ENCODE measurements around the gene PFN3.
"Not testable (repeated sequence)": the region's sequence is repeated elsewhere in the genome, so short reads cannot be mapped to it uniquely, and the experiment has no call there.

PFN3 gene

GRCh38 chr5:177396078-177396477 lies 4.4 kb downstream of the PFN3 start:
- no peak for DNase-seq (ENCODE audit: low read depth, low spot score)

GRCh38 chr5:177393990-177394389 lies 6.5 kb downstream of the PFN3 start:
- no peak for DNase-seq (ENCODE audit: low read depth, low spot score)

- DNase-seq (ENCODE audit: low read depth, low spot score) = no peak
These were observed 7.2 kb downstream of the PFN3 start for GRCh38 chr5:177393206-177393765.

GRCh38 chr5:177392765-177393164 lies 7.7 kb downstream of the PFN3 start:
- DNase-seq (ENCODE audit: low read depth, low spot score) = no peak

DNA sequence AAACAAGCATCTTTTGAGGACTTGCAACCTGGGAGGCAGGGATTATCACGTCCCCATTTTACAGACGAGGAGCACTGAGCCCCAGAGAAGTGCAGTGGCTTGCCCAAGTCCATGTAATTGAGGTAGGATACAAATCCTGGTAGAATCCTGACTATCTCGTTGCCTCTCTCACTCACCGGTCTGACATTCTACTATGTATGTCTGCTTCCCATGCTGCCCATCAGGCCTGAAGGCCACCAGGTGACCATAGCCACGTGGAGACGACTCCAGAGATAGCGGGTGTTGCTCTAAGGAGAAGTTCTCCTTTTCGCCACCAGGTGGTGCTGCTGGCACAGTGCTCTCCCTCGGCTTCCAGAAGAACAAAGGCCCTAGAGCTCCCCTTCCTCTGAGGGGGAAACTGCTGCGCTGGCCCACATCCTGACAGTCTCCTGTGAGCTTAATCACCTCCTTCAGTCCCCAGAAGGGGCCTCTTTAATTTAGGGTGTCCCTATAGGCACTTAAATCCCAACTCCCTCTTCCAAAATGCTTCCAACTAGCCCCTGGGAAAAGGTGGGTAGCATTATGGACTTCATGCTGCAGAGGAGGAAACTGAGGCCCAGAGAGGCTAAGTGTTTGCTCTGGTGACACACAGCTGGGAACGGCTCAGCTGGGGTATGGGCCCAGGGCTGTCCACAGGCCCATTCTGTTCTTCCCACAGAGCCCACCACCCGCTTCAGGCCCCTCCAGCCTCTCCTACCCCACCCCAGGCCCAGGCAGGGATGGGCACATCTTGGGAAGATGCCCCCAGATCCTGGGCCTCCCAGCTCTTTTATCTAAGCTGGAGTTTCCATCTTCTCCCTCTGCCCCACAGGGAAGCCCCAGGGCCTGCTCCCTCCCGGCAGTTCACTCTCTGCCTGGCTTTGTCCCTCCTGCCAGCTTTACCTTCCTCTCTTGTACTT lies 9.8 kb downstream of the PFN3 start:
- DNase-seq (ENCODE audit: low read depth, low spot score) = peak; percentile 75

DNA sequence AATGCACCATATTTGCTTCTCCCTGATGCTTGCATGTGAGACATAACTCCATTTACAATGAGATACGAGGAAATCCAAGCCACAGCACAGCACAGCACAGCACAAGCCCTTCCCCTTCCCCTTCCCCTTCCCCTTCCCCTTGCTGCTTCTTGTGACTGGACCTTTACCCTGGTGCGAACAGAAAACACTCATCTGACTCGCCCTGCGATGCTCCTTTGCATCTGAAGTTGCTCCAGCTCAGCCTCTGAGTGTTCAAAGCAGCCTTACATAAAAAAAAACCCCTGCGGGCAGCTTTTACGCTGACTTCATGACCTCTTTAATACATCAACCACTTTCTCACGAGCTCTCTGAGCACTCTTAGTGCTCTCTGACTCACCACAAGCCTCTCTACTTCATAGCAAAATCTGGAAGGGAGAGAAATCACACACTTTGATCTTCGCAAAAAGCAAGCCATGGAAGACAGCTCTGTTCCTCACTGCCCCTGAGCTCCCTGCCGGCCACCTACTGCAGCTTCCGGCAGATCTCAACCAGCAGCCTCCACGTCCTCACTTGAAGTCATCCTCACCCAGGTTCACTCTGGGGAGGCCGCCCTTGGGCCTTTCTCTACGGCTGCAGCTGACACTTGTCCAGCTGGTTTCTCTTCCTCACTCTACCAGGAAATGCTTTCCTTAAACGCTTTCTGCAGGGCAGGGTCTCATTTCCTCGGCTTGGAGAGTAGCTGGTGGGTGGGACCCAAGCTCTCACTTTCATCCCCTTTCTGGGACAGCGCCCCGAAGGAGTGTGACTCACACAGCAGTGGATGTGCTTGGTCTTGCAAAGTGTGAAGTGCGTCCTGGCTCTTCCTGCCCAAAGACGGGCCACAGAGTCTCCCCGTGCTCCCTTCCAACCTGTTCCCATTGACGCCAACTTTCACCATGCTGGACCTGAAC lies 11.0 kb downstream of the PFN3 start:
- DNase-seq (ENCODE audit: low read depth, low spot score) = no peak

GRCh38 chr5:177388521-177389052 lies 11.9 kb downstream of the PFN3 start:
- no peak for DNase-seq (ENCODE audit: low read depth, low spot score)

DNA sequence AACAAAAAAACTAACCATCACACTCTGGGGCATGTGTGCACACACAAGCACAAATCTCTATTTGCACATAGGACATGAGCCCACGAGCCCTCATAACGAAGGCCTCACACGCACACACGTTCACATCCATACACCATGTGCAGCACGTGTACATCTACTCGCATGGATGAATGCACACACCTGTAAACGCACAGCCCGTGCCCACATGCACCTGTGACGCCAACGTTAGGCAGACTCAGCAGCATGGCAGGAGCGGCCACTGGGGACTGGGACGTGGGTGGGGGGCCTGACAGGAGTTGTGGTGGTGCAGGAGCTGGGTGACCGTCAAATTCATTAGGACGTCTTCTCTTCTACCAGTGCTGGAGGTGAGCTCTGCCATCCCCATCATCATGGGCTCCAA lies 13.1 kb downstream of the PFN3 start:
- DNase-seq (ENCODE audit: low read depth, low spot score) = no peak

- no peak for DNase-seq (ENCODE audit: low read depth, low spot score)
These were observed 13.9 kb downstream of the PFN3 start for GRCh38 chr5:177386542-177386941.

GRCh38 chr5:177385720-177386119 lies 14.7 kb downstream of the PFN3 start:
- no peak for DNase-seq (ENCODE audit: low read depth, low spot score)

GRCh38 chr5:177384134-177384533 lies 16.3 kb downstream of the PFN3 start, which contains the start of gene SLC34A1:
Gene SLC34A1 (plus strand): TSS chr5:177384434. CDS start chr5:177385742, 1,308 bp downstream.
- no peak for DNase-seq (ENCODE audit: low read depth, low spot score)

- DNase-seq (ENCODE audit: low read depth, low spot score) = no peak
These were observed 17.3 kb downstream of the PFN3 start for GRCh38 chr5:177383181-177383580.

- DNase-seq (ENCODE audit: low read depth, low spot score) = no peak
These were observed 17.9 kb downstream of the PFN3 start for GRCh38 chr5:177382423-177383029.

- no peak for DNase-seq (ENCODE audit: low read depth, low spot score)
These were observed 19.7 kb downstream of the PFN3 start for GRCh38 chr5:177380805-177381126.

GRCh38 chr5:177378884-177379883 lies 21.3 kb downstream of the PFN3 start:
- DNase-seq (ENCODE audit: low read depth, low spot score) = no peak

GRCh38 chr5:177377851-177378776 lies 22.3 kb downstream of the PFN3 start:
- no peak for DNase-seq (ENCODE audit: low read depth, low spot score)

DNA sequence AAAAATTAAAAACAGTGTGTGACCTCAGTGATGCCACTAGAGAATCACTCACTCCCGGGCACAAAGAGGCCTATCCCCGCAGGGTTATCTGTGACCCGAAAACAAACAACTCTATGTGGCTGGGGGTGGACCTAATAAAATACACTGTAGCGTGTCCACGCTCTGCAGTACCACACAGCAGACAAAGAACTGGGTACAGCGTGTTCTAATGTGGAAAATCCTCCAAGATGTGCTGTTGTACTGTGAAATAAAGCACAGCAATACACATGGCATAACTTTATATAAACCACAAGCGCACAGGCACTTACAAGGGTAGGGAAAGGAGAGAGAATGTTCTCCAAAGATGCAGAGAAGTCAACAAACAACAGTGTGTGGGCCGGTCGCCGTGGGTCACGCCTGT lies 24.4 kb downstream of the PFN3 start:
- DNase-seq (ENCODE audit: low read depth, low spot score) = no peak

GRCh38 chr5:177375516-177375915 lies 24.9 kb downstream of the PFN3 start:
- DNase-seq (ENCODE audit: low read depth, low spot score) = not testable (repeated sequence)

DNA sequence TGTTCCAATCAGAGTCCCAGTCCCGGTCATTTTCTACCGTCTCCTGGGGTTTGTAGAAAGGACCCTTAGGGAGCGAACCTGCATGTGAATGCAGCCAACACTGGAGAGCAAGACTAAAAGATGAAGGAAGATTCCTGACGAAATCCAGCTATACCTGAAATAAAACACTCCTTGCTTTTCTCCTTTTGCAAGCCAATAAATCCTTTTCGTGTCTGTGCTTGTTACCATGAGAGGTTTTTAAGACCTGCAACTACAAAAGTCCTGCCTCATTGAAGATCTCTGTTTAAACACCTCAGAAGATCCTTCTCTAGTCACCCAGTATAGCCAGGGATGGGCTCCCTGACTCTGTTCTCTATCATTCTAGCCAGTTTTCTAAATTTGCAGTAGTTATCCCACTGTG lies 26.2 kb downstream of the PFN3 start:
- DNase-seq (ENCODE audit: low read depth, low spot score) = no peak
